Measurements from ENCODE around the gene CAMTA1. TPM values are rescaled to one million over a fixed set of nuclear protein-coding genes. Genes with fewer than 3 reads are reported as not detected.

The CAMTA1 gene
- total RNA-seq, 1 donor from 2014 or later = 115 TPM

GRCh38 chr1:6882414-6882813 is 97.2 kb downstream of the CAMTA1 start:
- no peak for DNase-seq

- no peak for DNase-seq
These were observed 99.4 kb downstream of the CAMTA1 start for GRCh38 chr1:6884652-6885153.

GRCh38 chr1:6885426-6885825 is 100.2 kb downstream of the CAMTA1 start:
- DNase-seq = no peak

GRCh38 chr1:6886523-6886922 is 101.3 kb downstream of the CAMTA1 start:
- no peak for DNase-seq

GRCh38 chr1:6888268-6888667 is 103.0 kb downstream of the CAMTA1 start:
- DNase-seq = no peak

GRCh38 chr1:6888870-6889269 is 103.6 kb downstream of the CAMTA1 start:
- DNase-seq = no peak

- no peak for DNase-seq
These were observed 104.7 kb downstream of the CAMTA1 start for GRCh38 chr1:6889875-6890480.

GRCh38 chr1:6890686-6891085 is 105.4 kb downstream of the CAMTA1 start:
- DNase-seq = no peak

- DNase-seq = no peak
These were observed 106.7 kb downstream of the CAMTA1 start for GRCh38 chr1:6891781-6892579.

- DNase-seq = no peak
These were observed 108.1 kb downstream of the CAMTA1 start for GRCh38 chr1:6893388-6893787.

- DNase-seq = no peak
These were observed 111.9 kb downstream of the CAMTA1 start for GRCh38 chr1:6897138-6897537.

- no peak for DNase-seq
These were observed 113.8 kb downstream of the CAMTA1 start for GRCh38 chr1:6898974-6899539.

- no peak for DNase-seq
These were observed 114.4 kb downstream of the CAMTA1 start for GRCh38 chr1:6899621-6900020.

GRCh38 chr1:6902153-6902552 is 116.9 kb downstream of the CAMTA1 start:
- DNase-seq = no peak

GRCh38 chr1:6904476-6905170 is 119.4 kb downstream of the CAMTA1 start:
- no peak for DNase-seq

GRCh38 chr1:6905331-6905730 is 120.1 kb downstream of the CAMTA1 start:
- no peak for DNase-seq

GRCh38 chr1:6905790-6906189 is 120.5 kb downstream of the CAMTA1 start:
- DNase-seq = no peak

GRCh38 chr1:6906783-6907182 is 121.5 kb downstream of the CAMTA1 start:
- DNase-seq = no peak

- DNase-seq = no peak
These were observed 121.9 kb downstream of the CAMTA1 start for GRCh38 chr1:6907201-6907600.

- no peak for DNase-seq
These were observed 122.6 kb downstream of the CAMTA1 start for GRCh38 chr1:6907676-6908434.

- no peak for DNase-seq
These were observed 124.1 kb downstream of the CAMTA1 start for GRCh38 chr1:6909401-6909800.

- DNase-seq = no peak
These were observed 124.6 kb downstream of the CAMTA1 start for GRCh38 chr1:6909857-6910256.

Measured in occipital lobe (tissue), 2 donors.